MCF 10A (cell line): Measurements from ENCODE around the gene SPNS3. TPM values are rescaled to one million over a fixed set of nuclear protein-coding genes. Genes with fewer than 3 reads are reported as not detected.

Source experiments
- BruUV-seq: library from RNA; stranded (reverse); fragments of 400-500 nt; replicated peaks from 2 replicates; lab custom pipeline; 2021; lab: Mats Ljungman, UMichigan
- CTCF ChIA-PET: fragments of 300-600 bp; sonication (Branson Sonifier 250); formaldehyde crosslinking; extraction: SDS; loops from one replicate; lab custom pipeline; 2021; ENCODE audit warnings: antibody characterized with exemption, inconsistent platforms; lab: Yijun Ruan, JAX
- POLR2A ChIA-PET: fragments of 300-600, 350-650 bp; sonication (Branson Sonifier 250); formaldehyde crosslinking; extraction: SDS; loops from one replicate; lab custom pipeline; 2020; ENCODE audit warnings: antibody characterized with exemption, inconsistent platforms; lab: Yijun Ruan, JAX
- DNase-seq: peaks from one replicate; pipeline ENCODE4 v3.0.0-alpha.2; 2018; ENCODE audit not compliant: unreplicated experiment
- H3K27ac Mint-ChIP-seq: one replicate; pipeline ENCODE4 v1.8.0; 2022; ENCODE audit warnings: mild to moderate bottlenecking, low read depth, mixed read lengths; ENCODE audit not compliant: unreplicated experiment
- H3K27me3 Mint-ChIP-seq: one replicate; pipeline ENCODE4 v1.8.0; 2022; ENCODE audit warnings: mixed read lengths; ENCODE audit not compliant: insufficient read depth, unreplicated experiment
- H3K36me3 Mint-ChIP-seq: one replicate; pipeline ENCODE4 v1.8.0; 2022; ENCODE audit warnings: mild to moderate bottlenecking, moderate library complexity, mixed read lengths; ENCODE audit not compliant: insufficient read depth, unreplicated experiment
- H3K4me1 Mint-ChIP-seq: one replicate; pipeline ENCODE4 v1.8.0; 2022; ENCODE audit warnings: mixed read lengths; ENCODE audit not compliant: insufficient read depth, unreplicated experiment
- H3K4me3 Mint-ChIP-seq: one replicate; pipeline ENCODE4 v1.8.0; 2022; ENCODE audit warnings: mild to moderate bottlenecking, moderate library complexity, mixed read lengths; ENCODE audit not compliant: unreplicated experiment
- H3K9me3 Mint-ChIP-seq: one replicate; pipeline ENCODE4 v1.8.0; 2022; ENCODE audit warnings: mixed read lengths; ENCODE audit not compliant: unreplicated experiment
- CTCF ChIP-seq: fragments of 200-600 bp; IDR thresholded peaks from one replicate; pipeline ENCODE4 v1.8.0; 2022; ENCODE audit warnings: antibody characterized with exemption, mild to moderate bottlenecking; ENCODE audit not compliant: unreplicated experiment
- intact Hi-C: fragments of 100-400 bp; cut with micrococcal nuclease; formaldehyde crosslinking; loops from 2 replicates; pipeline ENCODE4 v1.14.1; 2022
- total RNA-seq: library from RNA; stranded (reverse); gene quantifications from 2 replicates; pipeline ENCODE4 v1.2.3, GENCODE V29; 2022

SPNS3 gene
- total RNA-seq, 1 experiment from 2014 or later, result not detected

DNA sequence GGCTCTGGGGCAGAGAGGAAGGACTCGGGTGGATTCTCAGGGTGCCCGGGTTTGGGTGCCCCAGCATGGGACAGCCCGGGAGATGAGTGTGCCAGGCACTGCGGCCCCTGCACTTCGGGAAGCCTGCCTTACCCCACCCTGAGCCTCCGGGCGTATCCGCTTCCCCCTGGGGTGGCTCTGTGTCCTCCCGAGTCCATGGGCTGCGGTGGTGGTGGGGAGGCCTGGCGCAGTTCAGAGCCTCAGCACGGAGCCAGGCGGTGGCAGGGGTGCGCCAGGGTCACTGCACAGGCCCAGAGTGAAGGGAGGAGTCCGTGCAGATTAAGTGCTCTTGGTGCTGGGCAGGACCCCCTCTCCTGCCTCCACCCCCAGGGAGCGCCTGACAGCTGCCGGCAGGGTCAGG, 100.8 kb downstream of the SPNS3 start:
- intact Hi-C loops, result no loop called here
- H3K4me3 Mint-ChIP-seq, result no peak overlapping the region
- H3K9me3 Mint-ChIP-seq, result no peaks in the 10 kb centered on the region
- no peak for TF ChIP-seq CTCF
- ChIA-PET CTCF (no interaction called here), POLR2A (interaction anchor here (0.6 to 1.1 kb wide), 2 partner anchors 136 to 348 kb away, joined by 3 to 4 read pairs; no protein-coding TSS in a partner anchor)
- H3K36me3 Mint-ChIP-seq, result peaks cover 48% of the 10 kb centered on the region
- no TSS peak for BruUV-seq
- no peak overlapping the region for H3K27ac Mint-ChIP-seq
- peaks cover 5% of the 10 kb centered on the region for H3K4me1 Mint-ChIP-seq
- DNase-seq, result no peak
- peaks cover 23% of the 10 kb centered on the region for H3K27me3 Mint-ChIP-seq

GRCh38 chr17:4534928-4535666, 101.4 kb downstream of the SPNS3 start:
- Mint-ChIP-seq H3K4me3 (no peak overlapping the region), H3K4me1 (peaks cover 5% of the 10 kb centered on the region), H3K36me3 (peaks cover 49% of the 10 kb centered on the region), H3K27me3 (peaks cover 18% of the 10 kb centered on the region), H3K9me3 (no peaks in the 10 kb centered on the region), H3K27ac (no peak overlapping the region)
- DNase-seq, result no peak
- no TSS peak for BruUV-seq
- no peak for TF ChIP-seq CTCF
- ChIA-PET CTCF (no interaction called here), POLR2A (interaction anchor here (0.6 to 1.1 kb wide), 3 partner anchors 19 to 349 kb away, joined by 3 to 4 read pairs (median 3); no protein-coding TSS in a partner anchor)
- intact Hi-C loops, result no loop called here

DNA sequence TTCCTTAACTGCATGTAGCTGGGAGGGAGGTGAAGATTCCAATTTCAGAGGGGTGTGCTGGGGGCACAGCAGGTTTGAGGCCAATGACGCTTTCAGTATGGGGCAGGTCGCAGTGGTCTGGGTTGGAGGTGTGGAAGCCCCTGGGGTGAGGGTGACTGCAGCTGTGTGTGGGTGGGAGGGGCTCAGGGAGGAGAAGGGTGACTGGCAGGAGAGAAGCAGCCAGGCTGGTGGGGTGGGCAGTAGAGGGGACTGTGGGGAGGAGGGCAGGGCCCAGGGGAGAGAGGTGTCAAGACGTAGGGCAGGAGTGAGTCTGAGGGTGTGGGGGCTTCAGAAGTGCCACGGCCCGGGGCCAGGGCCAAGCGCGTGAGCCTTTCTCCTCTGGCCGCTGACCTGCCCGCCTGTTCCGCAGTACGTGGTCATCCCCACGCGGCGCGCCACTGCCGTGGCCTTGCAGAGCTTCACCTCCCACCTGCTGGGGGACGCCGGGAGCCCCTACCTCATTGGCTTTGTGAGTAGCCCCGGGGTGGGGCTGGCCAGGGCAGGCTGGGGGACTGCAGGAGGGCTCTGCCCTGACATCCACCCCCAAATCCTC, 102.0 kb downstream of the SPNS3 start:
- Mint-ChIP-seq H3K36me3 (peaks cover 50% of the 10 kb centered on the region), H3K9me3 (no peaks in the 10 kb centered on the region), H3K4me1 (peaks cover 5% of the 10 kb centered on the region), H3K4me3 (no peak overlapping the region), H3K27ac (no peak overlapping the region), H3K27me3 (peaks cover 12% of the 10 kb centered on the region)
- ChIA-PET CTCF (interaction anchor here (0.6 kb wide), 1 partner anchor 19 kb away, joined by 4 read pairs; the partner anchor contains the start of gene MYBBP1A), POLR2A (interaction anchor here (1.1 kb wide), 1 partner anchor 134 kb away, joined by 4 read pairs; no protein-coding TSS in a partner anchor)
- TF ChIP-seq CTCF, result no peak
- DNase-seq, result no peak
- intact Hi-C loops, result no loop called here
- no TSS peak for BruUV-seq

DNA sequence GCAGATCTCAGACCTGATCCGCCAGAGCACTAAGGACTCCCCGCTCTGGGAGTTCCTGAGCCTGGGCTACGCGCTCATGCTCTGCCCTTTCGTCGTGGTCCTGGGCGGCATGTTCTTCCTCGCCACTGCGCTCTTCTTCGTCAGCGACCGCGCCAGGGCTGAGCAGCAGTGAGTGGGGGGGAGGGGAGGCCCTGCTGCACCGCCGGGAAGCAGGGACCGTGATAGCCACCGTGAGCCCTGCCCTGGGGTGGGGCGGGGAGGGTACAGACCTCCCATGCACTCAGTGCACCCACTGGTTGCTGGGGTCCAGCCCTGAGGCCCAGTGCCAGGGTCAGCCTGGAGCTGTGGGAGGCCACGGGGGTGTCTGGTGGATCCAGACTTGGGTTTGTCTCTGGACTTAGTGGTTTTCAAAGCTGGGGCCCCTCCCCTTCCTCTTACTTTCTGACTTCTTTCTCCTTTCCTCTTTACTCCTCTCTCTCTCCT, 102.6 kb downstream of the SPNS3 start:
- no peak for DNase-seq
- H3K27ac Mint-ChIP-seq, result no peak overlapping the region
- H3K27me3 Mint-ChIP-seq, result peaks cover 12% of the 10 kb centered on the region
- CTCF ChIA-PET, result interaction anchor here (0.5 to 0.6 kb wide), 2 partner anchors 19 to 232 kb away, joined by 3 to 4 read pairs; partner anchors contain the start of gene MYBBP1A
- intact Hi-C loops, result no loop called here
- H3K9me3 Mint-ChIP-seq, result no peaks in the 10 kb centered on the region
- H3K4me1 Mint-ChIP-seq, result peaks cover 5% of the 10 kb centered on the region
- BruUV-seq, result no TSS peak
- TF ChIP-seq CTCF, result no peak
- POLR2A ChIA-PET, result interaction anchor here (1.1 kb wide), 1 partner anchor 10 kb away, joined by 7 read pairs; no protein-coding TSS in a partner anchor
- peaks cover 51% of the 10 kb centered on the region for H3K36me3 Mint-ChIP-seq
- no peak overlapping the region for H3K4me3 Mint-ChIP-seq
